GM21423 (cell line): ENCODE measurements around the gene SMAD6.
A peak's percentile ranks its signal among the peaks of the same experiment; 100 is the strongest.
"Not testable (repeated sequence)": the region's sequence is repeated elsewhere in the genome, so short reads cannot be mapped to it uniquely, and the experiment has no call there.

Source experiments
- ATAC-seq: cut with Tn5 transposase; IDR thresholded peaks from one replicate; pipeline ENCODE4 v1.9.1; 2021; ENCODE audit warnings: mild to moderate bottlenecking, moderate library complexity; ENCODE audit not compliant: unreplicated experiment

SMAD6 gene

DNA sequence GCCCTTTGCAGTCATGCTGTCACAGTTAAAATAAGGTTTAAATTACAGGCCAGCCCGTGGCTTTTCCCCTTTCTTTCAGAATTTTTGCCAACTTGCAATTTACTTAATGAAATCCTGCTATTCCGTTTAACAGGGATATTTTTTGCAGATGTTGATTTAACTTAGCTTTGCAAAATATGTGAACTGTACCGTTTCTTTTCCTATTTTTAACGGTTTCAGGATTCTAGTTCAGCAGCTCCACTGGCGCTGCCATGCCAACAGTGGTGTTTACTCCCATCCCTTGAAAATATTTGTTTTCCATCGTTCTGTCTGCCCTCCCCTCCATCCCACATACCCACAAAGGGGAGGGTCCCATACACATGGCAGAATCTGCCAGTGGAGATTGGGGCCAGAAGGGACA, 54.3 kb downstream of the SMAD6 start:
- ATAC-seq: no peak

DNA sequence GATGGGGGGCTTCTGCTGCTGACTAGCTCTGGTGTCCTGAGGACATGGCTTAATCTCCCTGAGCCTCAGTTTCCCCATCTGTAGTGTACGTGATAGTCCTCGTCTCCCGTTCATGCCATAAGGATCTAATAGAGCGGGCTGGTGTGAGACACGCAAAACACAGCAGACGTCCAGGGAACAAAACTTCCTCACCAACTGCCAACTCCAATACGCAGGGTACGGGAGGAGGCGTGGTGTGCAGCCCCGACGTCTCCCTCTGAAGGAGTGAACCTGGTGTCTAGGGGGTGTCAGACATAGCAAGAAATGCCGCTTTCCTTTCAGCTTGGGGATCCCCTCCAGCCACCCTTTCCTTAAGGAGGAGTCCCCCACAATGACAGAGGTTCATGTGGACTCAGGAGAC, 55.0 kb downstream of the SMAD6 start:
- no peak for ATAC-seq

DNA sequence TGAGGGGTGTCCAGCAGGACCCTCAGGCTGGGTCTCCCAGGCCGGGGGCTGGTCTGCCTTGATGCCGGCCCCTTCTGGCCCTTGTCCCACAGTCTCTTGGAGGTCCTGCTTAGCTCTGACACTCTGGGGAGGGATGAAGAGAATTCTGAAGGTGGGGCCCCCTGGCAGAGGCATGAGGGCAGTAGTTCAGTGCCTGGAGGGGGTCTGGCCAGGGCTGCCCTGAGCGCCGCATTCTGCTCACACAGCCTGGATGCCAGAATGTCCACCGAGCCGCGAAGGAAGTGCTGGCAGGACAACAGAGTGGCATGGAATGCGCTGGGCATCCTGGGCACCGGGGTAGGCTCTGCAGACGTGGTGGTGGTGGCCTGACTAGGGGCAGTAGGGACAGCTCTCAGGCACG, 55.5 kb downstream of the SMAD6 start:
- ATAC-seq: no peak

DNA sequence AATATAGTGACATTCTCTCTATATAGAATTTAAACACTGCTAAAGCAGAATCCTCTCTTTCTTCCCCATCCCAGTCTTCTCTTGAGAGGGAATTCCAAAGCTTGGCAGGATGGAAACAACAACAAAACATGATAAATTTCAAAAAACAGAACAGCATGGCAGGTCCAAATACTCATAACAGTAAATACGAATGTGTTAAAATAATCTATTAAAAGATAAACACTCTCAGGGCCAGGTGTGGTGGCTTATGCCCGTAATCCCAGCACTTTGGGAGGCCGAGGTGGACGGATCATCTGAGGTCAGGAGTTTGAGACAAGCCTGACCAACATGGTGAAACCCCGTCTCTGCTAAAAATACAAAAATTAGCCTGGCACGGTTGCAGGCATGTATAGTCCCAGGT, 56.2 kb downstream of the SMAD6 start:
- ATAC-seq: not testable (repeated sequence)

DNA sequence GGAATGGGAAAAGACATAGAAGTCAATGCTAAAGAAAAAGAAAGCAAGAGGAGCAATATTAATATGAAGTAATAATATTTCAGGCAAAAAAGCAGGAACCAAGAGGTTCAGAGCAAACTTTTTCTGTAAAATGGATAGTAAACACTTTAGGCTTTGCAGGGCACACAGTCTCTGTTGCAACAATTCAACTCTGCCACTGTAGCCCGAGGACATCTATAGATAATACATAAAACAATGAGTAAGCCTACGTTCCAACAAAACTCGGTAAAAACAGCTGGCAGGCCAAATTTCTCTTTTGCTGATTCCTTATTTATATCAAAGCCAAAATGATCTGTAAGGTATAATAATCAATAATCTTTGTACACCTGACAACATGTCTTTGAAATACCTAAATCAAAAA, 56.8 kb downstream of the SMAD6 start:
- ATAC-seq: no peak

DNA sequence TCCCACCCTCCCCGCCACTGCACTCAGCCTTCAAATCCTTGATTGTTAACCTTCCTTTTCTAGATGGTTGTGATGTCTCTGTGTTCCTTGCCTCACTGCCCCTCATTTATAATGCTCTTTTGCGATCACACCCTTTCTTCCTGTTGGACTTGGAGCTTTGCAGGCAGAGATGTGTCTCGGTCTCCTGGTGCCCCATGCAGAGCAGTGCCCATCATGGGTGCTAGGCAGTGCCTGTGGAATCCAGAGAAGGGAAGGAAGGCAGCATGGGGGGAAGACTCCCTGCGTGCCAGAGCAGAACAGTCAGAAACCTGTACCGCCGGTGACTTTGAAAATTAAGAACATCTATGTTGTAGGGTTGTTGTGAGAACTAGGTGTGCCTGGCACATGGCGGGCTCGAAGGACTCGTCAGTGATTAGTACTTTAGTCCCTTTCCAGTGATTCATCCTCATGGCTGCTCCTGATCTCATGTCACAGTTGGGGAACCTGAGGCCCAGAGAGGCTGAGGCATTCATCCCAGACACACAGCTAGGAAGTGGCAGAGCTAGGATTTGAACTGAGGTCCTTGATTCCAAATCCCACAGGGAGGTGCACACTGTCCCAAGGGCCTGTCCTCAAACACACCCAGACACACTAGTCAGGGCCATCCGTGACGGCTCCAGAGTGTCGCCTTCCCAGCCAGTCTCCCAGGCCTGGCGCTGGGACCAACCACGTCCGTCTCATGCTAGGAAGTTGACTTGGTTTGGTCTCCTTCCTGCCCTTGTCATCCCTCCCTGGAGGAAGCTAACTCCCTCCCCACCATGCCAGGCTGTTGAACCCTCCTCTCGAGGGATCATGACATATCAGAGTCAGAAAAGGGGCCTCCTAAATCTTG, 58.3 kb downstream of the SMAD6 start:
- no peak for ATAC-seq

DNA sequence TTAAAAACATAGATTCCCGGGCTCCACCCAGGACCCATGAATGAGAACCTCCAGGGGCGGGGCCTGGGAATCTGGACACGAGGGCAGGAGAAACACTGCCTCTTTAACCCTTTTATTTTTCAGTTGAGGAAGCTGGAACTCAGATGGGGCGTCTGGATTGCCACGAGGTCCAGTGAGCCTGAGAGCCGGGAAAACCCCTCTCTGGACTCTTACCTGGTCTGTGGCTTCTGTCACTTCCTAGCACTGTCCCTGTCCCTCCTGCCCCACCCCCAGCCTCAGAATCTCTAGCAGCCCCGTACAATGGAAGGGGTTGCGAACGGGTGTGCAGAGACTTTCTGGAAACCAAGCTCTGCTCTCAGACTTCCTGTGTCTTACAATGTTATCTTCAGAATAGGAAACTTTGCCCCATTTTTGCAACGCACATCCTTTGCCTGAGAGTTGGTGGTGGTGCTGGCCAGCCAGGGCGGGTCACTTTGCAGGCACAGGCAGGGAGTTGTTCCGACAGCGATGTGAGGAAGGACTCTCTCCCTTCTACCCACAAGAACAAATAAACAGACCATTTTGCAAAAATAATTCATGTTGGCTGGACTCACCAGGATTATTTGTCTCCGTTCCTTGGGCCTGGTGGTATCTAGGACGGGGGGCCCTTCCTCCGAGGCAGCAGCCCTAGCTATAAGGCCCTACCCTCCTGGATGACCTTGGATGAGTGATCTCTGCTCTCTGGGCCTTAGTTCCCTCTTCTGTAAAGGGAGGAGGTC, 59.1 kb downstream of the SMAD6 start:
- no peak for ATAC-seq

DNA sequence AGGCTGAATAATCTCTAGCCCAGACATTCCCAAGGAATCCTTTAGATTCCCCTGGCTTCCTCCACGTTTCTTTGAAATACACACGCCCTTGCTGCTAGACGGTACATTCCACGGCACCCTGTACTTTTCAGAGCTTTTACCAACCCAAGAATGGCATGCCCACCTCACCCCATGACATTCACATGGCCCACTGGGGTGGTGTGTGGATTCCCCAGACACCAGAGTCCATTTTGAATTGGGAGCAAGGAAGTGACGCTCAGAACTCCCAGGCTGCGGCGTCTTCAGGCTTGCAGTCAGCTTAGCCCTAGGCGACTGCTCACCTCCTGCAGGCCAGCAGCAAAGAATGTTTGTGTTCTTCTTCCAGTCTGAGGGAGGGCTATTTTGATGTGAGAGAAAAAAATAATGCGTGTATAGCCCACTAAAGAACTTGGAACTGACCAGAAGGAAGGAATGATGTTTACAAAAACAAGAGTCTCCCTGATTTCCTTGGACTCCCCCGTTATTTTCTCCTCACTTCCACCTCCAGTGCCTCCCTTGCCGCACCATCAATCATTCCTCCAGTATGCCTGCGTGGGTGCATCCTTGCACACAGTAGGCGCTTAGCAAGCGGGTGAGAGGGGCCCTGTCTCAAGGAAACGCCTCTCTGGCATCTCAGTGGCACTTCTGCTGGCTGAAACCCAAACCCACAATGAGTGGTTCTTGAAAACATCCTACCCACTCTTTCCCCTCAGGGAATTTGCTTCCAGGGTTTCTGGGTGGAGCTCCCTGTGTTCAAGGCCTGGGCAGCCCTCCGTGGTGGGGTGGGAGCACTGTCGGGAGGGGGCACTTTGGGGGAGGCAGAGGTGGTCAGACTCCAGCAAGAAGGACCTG, 59.9 kb downstream of the SMAD6 start:
- ATAC-seq: no peak

DNA sequence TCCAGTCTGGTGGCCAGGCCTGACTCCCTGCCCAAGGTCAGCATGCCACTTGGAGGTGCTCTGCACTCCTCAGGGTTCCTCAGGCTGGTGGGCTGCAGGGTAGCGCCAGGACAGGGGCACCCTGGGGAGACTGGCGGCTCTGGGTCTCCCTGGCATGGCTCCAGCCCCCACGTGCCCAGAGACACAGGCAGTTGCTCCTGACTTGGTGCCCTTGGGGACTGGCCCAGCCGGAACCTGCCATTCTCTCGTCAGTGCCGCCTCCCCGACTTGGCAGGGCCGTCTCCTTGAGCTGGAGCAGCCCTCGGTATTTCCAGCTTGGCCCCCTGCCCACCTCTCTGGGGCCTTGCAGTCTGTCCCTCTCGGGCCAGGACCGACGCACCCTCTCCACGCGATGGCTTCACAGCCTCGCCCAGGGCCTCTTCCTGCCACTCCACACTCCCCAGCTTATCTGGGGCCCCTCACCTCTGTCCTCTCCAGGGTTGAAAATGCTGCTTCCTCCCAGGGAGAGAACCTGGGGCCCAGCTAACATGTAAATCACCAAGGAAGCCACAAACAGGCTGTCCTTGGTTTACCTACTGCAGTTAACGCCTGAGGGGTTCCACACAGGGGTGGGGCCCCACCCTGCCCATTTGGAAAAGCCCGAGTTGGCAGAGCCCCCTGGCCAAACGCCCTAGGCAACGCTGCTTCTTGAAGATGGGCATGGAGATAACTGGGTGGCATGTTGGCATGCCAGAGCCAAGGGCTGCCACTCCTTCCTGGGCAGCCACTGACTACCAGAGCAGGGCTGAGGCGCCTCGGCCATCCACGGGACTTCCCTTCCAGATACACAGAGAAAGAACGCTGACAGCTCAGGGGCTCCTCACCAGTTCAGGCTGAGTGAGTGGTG, 61.4 kb downstream of the SMAD6 start:
- no peak for ATAC-seq

DNA sequence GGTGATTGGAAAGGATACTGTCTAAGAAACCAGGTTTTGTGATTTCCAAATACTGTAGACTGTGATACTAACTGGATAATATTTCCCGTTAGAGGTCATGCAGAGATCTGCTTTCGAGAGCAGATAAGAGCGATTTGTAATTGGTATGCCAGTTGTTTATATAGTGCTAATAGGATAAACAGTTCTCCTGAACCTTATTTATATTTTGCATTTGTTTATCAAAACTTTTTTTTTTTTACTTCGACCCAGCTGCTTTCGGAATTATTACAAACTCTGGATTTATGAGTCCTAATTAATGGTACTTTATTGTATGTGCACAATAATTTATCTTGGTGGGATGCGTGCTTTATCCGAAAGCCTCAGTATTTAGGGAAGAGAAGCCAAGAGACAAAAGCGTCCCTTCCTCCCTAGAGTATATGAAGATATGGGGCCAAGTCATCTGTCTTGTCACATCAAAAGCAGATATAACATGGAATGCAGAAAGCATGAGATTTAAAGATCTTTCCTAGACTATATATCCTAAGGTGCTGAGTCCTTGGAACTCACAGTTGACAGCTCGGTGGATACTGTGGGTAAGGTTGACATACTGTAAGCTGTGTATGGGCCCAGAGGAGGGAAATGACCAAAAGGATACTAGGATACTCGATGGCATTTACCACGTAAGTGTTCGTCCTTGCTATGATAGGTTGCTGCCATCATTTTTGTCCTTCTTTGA, 62.2 kb downstream of the SMAD6 start:
- ATAC-seq: no peak

DNA sequence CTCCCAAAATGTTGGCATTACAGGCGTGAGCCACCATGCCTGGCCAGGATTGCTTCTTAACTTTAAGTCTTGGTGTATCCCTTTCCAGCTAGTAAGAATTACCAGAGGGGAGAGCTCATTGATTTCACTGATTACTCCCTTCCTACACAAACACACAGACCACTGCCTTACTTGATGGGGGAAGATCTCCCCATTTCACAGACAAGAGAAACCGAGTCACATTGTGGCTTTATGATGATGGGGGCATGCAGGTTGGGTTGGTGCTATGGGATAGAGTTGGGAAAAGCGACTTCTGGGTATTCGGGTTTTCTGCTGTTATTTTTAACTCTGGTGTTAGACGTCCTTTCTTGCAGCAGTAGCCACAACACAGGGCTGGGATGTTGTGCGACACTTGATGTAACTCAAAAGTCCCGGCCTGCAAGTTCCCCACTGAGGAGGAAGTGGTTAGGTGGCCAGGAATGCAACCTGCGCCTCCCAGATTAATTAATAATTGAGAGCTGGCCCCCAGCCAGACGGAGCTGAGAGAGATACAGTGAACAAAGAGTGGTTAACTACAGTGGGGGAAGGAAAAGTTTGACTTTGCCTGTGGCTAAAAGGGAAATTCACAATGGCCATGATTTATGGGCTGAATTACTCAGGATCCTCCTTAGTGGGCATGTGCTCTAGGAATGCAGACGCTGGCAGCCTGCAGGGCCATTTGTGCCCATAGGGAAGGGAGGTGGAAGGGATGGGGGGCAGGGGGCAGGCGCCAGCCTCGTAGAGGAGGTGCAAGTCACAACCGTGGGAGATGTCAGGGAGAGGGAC, 63.6 kb downstream of the SMAD6 start:
- ATAC-seq: peak; percentile 68

DNA sequence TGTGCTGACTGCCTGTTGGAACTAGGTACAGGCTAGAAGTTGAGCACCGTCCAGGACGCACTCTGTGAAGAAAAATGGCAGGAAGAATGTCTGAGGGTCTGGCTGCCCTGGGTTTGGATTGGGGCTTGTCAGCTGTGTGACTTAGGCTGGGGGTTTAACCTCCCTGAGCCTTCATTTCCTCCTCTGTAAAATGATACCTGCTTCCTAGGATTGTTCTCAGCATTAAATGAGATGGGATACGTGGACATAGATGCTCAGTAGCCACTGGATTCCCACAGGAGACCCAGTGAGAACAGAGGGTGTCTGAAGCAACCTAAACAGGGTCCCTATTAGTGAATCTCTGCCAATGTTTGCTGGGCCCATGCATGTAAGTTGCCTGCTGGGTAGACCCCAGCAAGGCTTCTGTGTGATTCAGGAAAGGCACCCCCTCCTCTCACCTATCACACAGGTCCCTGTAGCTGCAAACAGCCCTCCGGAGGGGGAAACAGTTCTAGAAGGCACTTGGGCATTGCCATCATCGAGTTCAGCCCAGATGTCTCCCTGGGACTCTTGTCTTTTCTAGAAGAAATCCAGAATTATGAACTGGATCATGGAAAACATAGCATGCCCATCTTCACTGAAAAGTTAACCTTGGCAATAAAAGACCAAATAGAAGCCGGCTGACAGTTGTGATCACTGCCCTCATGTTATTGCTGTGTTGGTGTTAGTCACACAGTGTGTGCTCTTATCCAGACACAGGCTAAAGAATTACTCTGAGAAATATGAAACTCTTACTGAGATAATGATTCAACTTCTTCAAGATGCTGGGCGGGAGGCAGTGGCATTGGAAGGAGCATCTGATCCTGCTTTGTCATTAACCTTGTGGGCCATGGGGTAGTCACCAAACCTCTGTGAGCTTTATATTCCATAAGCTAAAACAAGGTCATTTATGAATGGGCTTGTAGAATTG, 64.5 kb downstream of the SMAD6 start:
- no peak for ATAC-seq

DNA sequence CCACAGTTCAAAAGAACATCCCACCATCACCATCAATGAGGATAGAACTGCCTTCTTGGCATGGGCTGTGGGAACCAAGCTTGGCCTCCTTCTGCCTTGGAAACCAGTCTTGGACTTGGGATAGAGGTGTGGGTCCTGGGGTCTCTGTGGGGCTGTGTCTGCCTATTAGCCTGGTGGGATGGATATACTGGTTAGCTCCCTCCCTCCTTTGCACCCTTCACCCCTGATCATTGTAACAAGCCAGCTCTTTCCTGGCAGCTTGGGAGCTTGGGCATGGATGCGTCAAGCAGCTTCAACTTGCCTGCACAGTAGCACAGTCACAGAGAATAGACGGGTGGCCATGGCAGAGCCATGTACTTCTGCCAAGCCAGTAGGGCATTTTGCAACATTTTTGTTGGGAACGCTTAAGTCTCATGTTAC, 65.2 kb downstream of the SMAD6 start:
- no peak for ATAC-seq

DNA sequence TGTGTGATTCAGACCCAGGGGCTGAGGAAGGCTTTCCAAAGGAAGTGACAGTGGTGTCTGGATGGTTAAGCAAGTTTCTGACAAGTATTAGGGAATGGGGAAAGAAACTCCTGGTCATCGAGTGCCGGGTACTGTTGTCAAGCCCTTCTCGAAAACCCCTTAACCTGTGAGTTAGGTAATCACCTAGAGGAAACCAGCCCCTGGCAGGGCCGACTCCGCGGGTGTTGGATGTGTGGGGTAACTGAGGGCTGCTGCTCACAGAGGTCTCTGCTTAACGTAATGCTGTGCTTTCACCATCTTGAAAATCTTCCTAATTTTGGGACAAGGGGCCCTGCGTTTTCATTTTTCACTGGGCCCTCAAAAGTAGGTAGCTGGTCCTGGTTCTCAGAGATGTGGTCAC, 67.0 kb downstream of the SMAD6 start:
- no peak for ATAC-seq

DNA sequence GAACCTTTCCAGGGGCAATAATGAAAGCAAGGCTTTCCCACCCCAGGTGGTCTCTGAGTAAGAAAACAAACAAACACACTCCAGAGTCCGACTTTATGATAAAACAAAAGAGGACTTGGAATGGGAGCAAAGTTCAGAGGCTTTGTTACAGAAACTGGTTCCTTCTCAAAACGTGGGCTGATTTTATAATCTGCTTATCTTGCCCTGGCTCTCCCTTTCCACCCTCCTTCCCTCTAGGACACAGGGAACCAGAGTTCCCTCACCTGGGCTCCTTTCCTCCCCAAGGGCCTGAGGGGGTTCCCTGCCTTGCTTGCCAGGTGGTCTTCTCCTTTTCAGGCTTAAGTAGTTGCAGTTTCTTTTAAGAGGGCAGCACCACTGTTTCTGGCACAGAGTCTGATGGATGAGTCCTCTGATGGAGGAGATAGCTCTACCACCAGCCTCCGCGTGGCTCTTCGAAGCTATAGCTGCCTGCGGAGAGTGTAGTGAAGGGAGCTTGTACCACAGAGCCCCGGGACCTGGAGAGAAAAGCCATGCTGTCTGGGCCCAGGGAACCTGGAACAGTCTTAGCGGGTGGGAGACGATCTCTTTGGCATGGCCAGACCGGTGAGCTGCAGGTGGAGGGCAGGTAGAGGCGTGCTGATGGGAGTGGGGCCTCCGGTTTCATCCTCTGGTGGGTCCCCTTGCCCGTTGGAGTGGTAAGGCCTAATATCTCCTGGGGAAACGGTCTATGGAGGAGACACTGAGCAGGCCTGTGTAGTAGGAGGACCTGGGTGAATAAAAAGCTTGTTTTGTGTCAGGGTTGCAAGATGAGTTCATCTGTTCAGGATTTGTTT, 68.7 kb downstream of the SMAD6 start:
- no peak for ATAC-seq

DNA sequence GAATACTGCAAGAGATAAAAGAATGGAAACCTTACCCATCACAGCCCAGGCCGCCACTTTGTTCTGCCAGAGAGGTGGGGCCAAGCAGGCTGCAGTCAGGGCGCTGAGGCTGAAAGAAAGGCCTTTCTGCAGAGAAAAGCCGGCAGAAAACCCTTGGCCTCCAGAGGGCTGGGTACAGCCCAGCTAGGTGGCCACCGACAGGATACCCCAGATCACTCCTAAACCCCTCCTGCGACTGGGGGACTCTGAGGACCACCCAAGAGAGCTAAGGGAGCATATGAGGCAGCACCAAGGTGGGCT, 69.3 kb downstream of the SMAD6 start:
- ATAC-seq: no peak

DNA sequence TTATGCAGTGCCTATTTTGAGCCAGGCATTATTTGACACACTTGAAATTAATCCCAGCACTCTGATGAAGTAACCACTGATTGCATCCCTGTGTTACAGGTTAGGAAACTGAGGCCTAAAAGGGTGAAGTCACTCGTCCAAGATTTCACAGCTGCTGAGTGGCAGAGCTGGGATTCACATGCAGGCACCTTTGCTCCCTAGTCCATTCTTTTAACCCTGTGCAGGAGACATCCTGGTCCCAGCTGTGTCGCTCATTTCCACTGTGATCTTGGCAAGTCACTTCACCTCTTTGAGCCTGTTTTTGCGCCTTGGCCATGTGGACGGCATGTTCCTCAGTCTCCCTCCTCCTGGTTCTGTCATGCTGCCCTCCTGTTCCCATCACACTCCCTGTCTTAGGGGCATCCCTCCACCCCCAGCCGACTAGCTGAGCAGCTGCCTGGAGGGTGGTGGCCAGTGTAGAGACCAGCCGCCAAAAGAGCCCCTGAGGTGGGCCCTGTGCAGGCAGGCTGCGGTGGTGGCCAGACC, 70.6 kb downstream of the SMAD6 start:
- no peak for ATAC-seq
